Effector memory CD4-positive, alpha-beta T cell (primary cell): Measurements from ENCODE around the gene CEP131.

Experiments used
- DNase-seq, 3 donors: peaks; one replicate each; pipeline ENCODE4 v3.0.0-alpha.2; 2020
- H3K27ac ChIP-seq: 2 replicates; pipeline ENCODE4 v1.7.0; 2013; ENCODE audit warnings: mild to moderate bottlenecking, low read length, moderate library complexity; ENCODE audit not compliant: insufficient read depth, poor library complexity, severe bottlenecking
- H3K27me3 ChIP-seq: replicated peaks from 2 replicates; pipeline ENCODE4 v1.7.0; 2013; ENCODE audit warnings: mild to moderate bottlenecking, low read length; ENCODE audit not compliant: insufficient read depth, control insufficient read depth, poor library complexity, severe bottlenecking
- H3K36me3 ChIP-seq: 2 replicates; pipeline ENCODE4 v1.7.0; 2013; ENCODE audit warnings: mild to moderate bottlenecking, low read length, moderate library complexity; ENCODE audit not compliant: control insufficient read depth, insufficient read depth
- H3K4me1 ChIP-seq: 2 replicates; pipeline ENCODE4 v1.7.0; 2013; ENCODE audit warnings: low read length, mild to moderate bottlenecking; ENCODE audit not compliant: control insufficient read depth, insufficient read depth, poor library complexity, severe bottlenecking
- H3K4me3 ChIP-seq: 2 replicates; pipeline ENCODE4 v1.7.0; 2013; ENCODE audit warnings: low read length, low read depth, mild to moderate bottlenecking; ENCODE audit not compliant: insufficient read depth, poor library complexity, severe bottlenecking
- H3K9me3 ChIP-seq: 2 replicates; pipeline ENCODE4 v1.7.0; 2013; ENCODE audit warnings: mild to moderate bottlenecking, low read length, moderate library complexity; ENCODE audit not compliant: control insufficient read depth

The CEP131 gene

DNA sequence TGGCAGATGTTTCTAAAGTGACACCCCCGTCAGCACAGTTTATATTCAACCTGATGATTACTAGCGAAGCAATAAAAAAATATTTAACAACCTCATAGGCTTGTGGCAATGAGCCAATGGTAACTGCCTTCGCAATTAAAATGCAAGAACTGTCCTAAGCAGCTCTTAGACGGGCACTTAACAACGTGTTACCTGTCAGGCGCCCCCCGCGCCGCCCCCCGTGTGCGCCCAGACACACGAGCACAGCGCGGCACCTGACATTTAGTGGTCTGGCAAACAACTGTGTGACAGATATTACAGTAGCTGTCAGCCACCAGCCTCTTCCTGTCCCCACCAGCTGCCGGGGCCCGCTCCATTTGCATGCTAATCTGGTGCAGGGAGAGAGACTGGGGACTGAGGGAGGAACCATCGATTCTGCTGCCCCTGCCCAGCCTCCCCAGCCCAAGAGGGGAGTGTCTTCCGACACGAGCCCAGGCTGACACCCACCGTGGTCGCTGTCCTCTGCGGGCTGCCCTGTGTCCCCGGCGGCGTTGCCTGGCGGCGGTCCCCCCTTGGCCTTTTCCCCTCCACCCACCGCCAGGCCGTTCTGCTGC, 29.0 kb upstream of the CEP131 start:
- Histone ChIP-seq H3K4me1 (no peaks in the 10 kb centered on the region), H3K9me3 (no peaks in the 10 kb centered on the region), H3K27ac (no peak overlapping the region), H3K4me3 (no peak overlapping the region), H3K27me3 (no peaks in the 10 kb centered on the region), H3K36me3 (peaks cover 47% of the 10 kb centered on the region)
- DNase-seq: no peak

DNA sequence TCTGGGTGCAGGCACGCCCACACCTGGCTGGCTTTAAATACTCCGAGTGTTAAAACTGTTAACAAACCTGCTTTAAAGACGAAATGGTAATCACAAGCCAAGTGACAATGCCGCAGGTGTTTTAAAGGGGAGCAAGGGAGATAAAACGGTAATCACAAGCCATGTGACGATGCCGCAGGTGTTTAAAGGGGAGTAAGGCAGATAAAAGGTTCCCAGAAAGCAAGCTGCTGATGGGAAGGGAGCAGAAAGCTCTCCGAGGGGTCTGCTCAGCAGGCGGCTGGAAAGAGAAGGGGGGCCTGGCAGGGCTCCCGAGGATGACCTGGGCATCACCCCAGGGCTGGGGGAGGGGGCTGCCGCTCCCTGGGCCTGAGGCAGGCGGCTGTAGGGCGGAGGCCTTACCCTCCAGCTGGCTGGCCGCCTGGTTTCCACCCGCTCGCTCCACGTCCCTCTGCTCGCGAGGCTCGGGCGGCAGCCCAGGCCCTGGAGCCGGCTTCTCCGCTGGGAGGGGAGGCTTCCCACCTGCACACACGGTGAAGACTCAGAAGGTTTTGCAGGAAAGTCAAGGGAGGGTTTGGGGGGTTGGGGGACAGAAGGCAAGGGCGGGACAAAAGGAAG, 28.4 kb upstream of the CEP131 start:
- Histone ChIP-seq H3K4me1 (no peaks in the 10 kb centered on the region), H3K9me3 (no peaks in the 10 kb centered on the region), H3K36me3 (peaks cover 44% of the 10 kb centered on the region), H3K27me3 (no peaks in the 10 kb centered on the region), H3K27ac (no peak overlapping the region), H3K4me3 (no peak overlapping the region)
- no peak for DNase-seq

DNA sequence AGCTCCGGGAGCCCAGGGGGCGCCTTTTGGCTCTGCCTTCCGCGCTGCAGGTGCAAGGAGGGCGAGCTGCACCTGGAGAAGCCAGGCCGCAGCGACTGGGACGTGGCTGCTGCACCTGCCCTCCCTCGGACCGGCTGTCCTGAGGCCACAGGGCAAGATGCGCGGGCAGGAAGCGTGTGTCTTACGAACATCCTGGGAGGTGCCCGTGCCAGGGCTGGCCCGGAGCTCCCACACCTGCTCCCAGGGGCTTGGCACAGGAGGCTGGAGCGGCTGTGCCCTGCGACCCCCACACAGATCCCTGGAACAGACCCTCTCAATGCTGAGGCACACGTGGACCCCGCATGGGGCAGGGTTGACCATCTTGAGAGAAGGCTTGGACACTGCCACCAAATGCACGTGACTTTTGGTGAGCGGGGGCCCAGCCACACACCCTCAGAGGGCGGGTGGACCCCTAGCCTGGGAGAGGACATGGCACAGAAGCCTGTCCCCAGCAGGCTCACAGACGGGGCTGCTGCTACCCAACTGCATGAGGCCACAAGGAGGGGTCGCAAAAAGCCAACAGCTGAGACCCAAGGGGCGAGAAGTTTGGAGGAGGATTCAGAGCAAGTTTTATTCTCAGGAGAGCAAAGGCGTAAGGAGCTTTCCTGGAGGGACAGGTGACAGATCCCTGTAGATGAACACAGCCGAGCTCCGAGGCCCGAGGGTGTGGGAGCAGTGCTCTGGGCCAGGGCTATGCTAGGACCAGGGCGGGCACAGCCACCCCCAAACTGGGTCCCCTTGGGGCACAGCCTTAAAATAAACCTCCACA, 27.7 kb upstream of the CEP131 start:
- peaks cover 42% of the 10 kb centered on the region for H3K36me3 ChIP-seq
- DNase-seq: no peak

DNA sequence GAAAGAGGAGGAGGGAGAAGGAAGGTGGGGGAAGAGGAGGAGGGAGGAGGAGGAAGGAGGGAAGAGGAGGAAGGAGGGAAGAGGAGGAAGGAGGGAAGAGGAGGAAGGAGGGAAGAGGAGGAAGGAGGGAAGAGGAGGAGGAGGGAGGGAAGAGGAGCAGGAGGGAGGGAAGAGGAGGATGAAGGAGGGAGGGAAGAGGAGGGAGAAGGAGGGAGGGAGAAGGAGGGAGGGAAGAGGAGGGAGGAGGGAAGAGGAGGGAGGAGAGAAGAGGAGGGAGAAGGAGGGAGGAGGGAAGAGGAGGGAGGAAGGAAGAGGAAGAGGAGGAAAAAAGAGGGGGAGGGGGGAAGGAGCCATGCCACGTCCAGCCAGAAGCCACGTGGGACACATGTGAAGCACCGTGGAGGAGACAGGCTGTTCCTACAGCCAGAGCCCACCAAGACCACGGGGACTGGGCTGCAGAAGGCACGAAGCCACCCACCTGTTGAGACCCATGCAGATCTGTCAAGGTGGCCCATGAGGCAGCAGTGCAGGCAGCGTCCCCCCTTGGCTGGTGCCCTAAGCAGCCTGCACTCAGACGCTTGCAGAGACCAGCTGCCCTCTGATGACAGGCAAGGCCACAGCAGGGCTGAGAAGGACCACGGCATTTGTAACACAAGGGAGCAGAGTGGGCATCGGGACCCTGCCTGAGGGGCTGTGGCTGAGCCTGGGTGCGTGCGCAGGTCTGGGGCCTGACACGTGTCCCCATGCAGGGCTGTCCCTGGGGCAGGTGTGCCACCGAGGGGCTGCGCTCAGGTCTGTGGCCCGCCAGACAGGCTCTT, 26.7 kb upstream of the CEP131 start:
- Histone ChIP-seq H3K9me3 (no peaks in the 10 kb centered on the region), H3K27ac (peak overlapping the region; percentile 32), H3K36me3 (peaks cover 38% of the 10 kb centered on the region), H3K27me3 (no peaks in the 10 kb centered on the region), H3K4me1 (no peaks in the 10 kb centered on the region), H3K4me3 (no peak overlapping the region)
- DNase-seq: no peak

More for the DNA sequence above, 27.7 kb upstream of the CEP131 start:
- Histone ChIP-seq H3K27ac (no peak overlapping the region), H3K27me3 (no peaks in the 10 kb centered on the region), H3K9me3 (no peaks in the 10 kb centered on the region), H3K4me1 (no peaks in the 10 kb centered on the region), H3K4me3 (no peak overlapping the region)

DNA sequence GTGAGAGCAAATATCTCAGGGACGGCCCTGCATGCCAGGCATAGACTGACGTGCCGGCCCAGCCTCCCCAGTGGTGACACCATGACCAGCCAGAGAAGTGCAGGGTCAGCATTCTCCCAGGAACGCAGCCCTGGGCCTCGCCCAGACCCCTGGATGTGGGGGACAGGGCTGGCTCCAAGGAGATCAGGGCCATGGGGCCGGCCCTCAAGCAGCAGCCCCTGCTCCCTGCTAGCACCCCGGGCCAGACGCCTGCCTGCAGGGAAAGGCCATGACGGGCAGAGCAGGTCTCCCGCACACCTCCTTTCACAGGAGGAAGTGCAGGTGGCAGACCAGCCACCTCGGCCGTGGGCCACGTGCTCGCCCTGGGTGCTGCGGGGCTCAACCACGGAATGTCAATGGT, 25.9 kb upstream of the CEP131 start:
- no peaks in the 10 kb centered on the region for H3K9me3 ChIP-seq
- no peak overlapping the region for H3K4me3 ChIP-seq
- H3K4me1 ChIP-seq: no peaks in the 10 kb centered on the region
- no peaks in the 10 kb centered on the region for H3K27me3 ChIP-seq
- H3K36me3 ChIP-seq: peaks cover 38% of the 10 kb centered on the region
- no peak for DNase-seq
- H3K27ac ChIP-seq: no peak overlapping the region

DNA sequence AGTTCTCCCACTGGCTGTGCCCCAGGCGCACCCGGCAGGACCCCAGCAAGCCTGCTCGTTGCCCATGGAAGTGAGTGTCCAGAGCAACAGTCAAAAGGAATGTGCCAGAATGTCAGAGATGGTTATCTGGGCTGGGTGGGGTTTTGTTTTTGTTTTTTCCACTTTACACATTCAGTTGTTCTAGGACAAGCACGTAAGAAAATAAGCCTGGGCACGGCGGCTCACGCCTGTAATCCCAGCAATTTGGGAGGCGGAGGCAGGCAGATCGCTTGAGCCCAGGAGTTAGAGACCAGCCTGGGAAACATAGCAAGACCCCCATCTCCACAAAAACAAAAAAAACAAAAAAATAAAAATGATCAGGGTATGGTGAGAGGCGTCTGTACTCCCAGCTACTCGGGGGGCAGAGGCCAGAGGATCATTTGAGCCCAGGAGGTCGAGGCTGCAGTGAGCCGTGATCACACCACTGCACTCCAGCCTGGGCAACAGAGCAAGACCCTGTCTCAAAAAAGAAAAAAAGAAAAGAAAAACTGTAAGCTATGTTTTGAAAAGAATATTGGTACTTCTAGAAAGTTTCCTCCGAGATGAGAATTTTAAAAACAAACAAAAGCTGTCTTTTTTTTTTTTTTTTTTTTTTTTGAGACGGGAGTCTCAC, 24.7 kb upstream of the CEP131 start:
- DNase-seq: no peak
- H3K9me3 ChIP-seq: no peaks in the 10 kb centered on the region
- no peaks in the 10 kb centered on the region for H3K4me1 ChIP-seq
- H3K27ac ChIP-seq: no peak overlapping the region
- H3K36me3 ChIP-seq: peaks cover 31% of the 10 kb centered on the region
- no peak overlapping the region for H3K4me3 ChIP-seq
- H3K27me3 ChIP-seq: no peaks in the 10 kb centered on the region

DNA sequence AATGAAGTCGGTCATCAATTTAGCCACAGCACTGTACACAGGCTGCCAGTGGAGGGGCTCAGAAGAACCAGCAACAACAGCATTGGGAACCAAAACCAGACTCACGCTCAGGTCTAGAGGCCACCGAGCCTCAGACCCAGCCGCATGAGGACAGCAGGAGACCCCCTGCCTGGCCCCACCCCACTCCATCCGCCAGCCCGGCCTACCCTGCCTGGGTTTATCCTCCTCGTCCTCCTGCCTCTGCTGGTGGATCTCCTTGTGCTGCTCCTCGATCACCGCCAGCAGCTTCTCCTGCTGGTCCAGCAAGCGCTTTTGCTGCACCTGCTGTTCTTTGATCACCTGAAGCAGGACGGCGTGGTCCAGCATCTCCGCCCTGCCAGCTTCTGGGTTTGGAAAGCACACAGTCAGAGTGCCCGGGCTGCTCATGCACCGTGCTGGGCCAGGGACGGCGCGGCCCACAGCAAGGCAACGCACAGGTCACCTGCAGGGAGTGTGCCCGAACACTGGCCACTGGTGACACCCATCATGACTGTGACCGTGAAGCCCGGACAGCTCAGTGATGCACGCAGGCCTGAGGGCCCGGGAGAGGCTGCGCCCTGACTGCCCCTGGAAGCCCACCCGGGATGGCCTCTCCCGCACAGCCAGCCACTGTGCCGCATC, 24.0 kb upstream of the CEP131 start:
- Histone ChIP-seq H3K36me3 (peaks cover 24% of the 10 kb centered on the region), H3K4me3 (no peak overlapping the region), H3K9me3 (no peaks in the 10 kb centered on the region)

DNA sequence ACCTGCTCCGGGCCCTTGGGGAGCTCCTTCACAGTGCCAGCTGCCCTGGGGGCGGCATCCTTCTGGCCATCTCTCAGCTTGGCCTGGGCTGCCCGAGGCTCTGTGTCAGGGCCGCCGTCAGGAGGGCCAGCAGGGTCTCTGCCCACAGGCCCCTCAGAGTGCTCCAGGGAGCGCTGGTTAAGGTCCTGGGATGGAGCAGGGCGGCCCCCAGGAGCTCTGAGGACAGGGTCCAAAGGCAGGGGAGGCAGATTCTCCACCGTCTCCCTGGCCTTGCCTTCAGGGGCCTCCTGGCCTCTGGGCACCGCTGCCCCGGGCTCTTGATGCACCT, 23.5 kb upstream of the CEP131 start:
- no peaks in the 10 kb centered on the region for H3K9me3 ChIP-seq
- H3K36me3 ChIP-seq: peaks cover 20% of the 10 kb centered on the region
- H3K27ac ChIP-seq: no peak overlapping the region
- no peak overlapping the region for H3K4me3 ChIP-seq
- peaks cover 2% of the 10 kb centered on the region for H3K4me1 ChIP-seq
- no peak for DNase-seq
- no peaks in the 10 kb centered on the region for H3K27me3 ChIP-seq

More for the DNA sequence above, 24.0 kb upstream of the CEP131 start:
- H3K27ac ChIP-seq: no peak overlapping the region
- DNase-seq: no peak
- peaks cover under 1% of the 10 kb centered on the region for H3K4me1 ChIP-seq
- no peaks in the 10 kb centered on the region for H3K27me3 ChIP-seq

DNA sequence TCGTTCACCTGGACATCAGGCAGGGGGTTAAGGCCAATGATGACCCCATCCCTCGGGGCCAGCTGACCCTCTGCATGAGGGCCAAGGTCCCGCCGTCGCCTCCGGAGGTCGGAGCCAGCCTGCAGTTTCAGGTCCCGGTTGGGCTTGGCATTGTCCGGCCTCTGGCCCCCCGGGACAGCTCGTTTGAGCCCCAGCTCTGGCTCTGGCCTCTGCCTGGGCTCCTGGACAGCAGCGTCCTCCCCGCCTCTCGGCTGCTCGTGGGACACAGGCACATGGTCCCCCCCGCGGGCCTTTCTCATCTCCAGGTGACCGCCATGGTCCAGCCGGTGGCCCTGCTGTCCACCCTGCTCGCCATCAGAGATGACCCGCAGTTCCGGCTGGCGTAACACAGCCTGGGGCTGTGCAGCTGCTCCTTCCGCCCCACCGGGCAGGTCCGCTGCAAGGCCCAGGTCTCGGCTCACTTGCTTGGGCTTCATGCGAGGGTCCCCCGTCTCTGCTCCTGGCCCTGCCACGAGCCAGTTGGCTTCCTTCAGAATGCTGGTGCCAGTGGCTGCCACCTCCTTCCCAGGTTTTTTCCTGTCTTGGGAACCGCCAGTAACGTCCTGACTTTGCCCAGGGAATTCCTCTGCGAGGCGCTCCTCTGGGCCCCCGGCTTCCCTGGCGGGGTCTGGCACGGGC, 23.0 kb upstream of the CEP131 start:
- peaks cover 2% of the 10 kb centered on the region for H3K4me1 ChIP-seq
- H3K4me3 ChIP-seq: no peak overlapping the region
- H3K9me3 ChIP-seq: no peaks in the 10 kb centered on the region
- DNase-seq: no peak
- H3K27me3 ChIP-seq: no peaks in the 10 kb centered on the region
- H3K27ac ChIP-seq: no peak overlapping the region
- H3K36me3 ChIP-seq: peaks cover 15% of the 10 kb centered on the region
